Gastrocnemius medialis (tissue), 4 donors: ENCODE data around the gene OSM.

Experiments used
- CTCF ChIP-seq, 5 experiments: fragments of 450-650 bp in 3 of 5; fragments of 200-600 bp in 2 of 5; sonication (generic) in 2 of 5; IDR thresholded peaks in 4 of 5; conservative IDR thresholded peaks in 1 of 5; 1 replicate in 4 of 5; 2 replicates in 1 of 5; pipeline ENCODE4 v1.5.1; 2016 to 2019; ENCODE audit warnings: antibody characterized with exemption in 5 of 5, mild to moderate bottlenecking in 3 of 5, moderate library complexity in 3 of 5
- POLR2A ChIP-seq, 2 donors: fragments of 450-650 bp; IDR thresholded peaks; one replicate each; pipeline ENCODE4 v1.6.1; 2017; ENCODE audit warnings: antibody characterized with exemption in 2 of 2, mild to moderate bottlenecking in 2 of 2, moderate library complexity in 2 of 2

- TF ChIP-seq CTCF (IDR thresholded peaks at IDR 0.05 in 4 of 5, conservative IDR thresholded peaks at IDR 0.05 in 1 of 5) = no peak
- TF ChIP-seq POLR2A (IDR thresholded peaks at IDR 0.05) = peak; percentile 35 to 69
These were observed 24.6 kb upstream of the OSM start for GRCh38 chr22:30291058-30291892.
